Measurements from ENCODE around the gene ATP2A1.
"Not testable (repeated sequence)": the region's sequence is repeated elsewhere in the genome, so short reads cannot be mapped to it uniquely, and the experiment has no call there.

The ATP2A1 gene

DNA sequence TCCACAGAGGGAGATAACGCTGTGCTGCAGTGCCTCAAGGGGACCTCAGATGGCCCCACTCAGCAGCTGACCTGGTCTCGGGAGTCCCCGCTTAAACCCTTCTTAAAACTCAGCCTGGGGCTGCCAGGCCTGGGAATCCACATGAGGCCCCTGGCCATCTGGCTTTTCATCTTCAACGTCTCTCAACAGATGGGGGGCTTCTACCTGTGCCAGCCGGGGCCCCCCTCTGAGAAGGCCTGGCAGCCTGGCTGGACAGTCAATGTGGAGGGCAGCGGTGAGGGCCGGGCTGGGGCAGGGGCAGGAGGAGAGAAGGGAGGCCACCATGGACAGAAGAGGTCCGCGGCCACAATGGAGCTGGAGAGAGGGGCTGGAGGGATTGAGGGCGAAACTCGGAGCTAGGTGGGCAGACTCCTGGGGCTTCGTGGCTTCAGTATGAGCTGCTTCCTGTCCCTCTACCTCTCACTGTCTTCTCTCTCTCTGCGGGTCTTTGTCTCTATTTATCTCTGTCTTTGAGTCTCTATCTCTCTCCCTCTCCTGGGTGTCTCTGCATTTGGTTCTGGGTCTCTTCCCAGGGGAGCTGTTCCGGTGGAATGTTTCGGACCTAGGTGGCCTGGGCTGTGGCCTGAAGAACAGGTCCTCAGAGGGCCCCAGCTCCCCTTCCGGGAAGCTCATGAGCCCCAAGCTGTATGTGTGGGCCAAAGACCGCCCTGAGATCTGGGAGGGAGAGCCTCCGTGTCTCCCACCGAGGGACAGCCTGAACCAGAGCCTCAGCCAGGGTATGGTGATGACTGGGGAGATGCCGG lies 54.3 kb downstream of the ATP2A1 start:
- no peak for DNase-seq (ENCODE audit: low read depth in 1 of 2, low spot score in 1 of 2)

DNA sequence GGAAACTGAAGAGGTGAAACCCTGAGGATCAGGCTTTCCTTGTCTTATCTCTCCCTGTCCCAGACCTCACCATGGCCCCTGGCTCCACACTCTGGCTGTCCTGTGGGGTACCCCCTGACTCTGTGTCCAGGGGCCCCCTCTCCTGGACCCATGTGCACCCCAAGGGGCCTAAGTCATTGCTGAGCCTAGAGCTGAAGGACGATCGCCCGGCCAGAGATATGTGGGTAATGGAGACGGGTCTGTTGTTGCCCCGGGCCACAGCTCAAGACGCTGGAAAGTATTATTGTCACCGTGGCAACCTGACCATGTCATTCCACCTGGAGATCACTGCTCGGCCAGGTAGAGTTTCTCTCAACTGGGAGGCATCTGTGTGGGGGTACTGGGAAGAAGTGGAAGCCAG lies 54.9 kb downstream of the ATP2A1 start:
- no peak for DNase-seq (ENCODE audit: low read depth in 1 of 2, low spot score in 1 of 2)

DNA sequence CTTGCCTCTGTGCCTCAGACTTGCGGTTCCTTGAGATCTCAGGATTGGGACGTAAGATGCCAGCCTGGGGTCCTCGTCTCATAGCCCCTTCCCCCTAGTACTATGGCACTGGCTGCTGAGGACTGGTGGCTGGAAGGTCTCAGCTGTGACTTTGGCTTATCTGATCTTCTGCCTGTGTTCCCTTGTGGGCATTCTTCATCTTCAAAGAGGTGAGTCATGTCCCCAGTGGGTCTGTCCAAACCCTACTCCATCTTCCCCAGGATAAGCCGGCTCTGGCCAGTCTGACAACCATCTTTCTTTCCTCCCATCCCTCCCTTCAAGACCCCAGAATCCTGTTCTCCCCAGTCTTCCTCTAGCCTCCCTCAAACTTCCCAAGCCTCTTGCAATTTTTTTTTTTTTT lies 57.1 kb downstream of the ATP2A1 start:
- no peak for DNase-seq (ENCODE audit: low read depth in 1 of 2, low spot score in 1 of 2)

DNA sequence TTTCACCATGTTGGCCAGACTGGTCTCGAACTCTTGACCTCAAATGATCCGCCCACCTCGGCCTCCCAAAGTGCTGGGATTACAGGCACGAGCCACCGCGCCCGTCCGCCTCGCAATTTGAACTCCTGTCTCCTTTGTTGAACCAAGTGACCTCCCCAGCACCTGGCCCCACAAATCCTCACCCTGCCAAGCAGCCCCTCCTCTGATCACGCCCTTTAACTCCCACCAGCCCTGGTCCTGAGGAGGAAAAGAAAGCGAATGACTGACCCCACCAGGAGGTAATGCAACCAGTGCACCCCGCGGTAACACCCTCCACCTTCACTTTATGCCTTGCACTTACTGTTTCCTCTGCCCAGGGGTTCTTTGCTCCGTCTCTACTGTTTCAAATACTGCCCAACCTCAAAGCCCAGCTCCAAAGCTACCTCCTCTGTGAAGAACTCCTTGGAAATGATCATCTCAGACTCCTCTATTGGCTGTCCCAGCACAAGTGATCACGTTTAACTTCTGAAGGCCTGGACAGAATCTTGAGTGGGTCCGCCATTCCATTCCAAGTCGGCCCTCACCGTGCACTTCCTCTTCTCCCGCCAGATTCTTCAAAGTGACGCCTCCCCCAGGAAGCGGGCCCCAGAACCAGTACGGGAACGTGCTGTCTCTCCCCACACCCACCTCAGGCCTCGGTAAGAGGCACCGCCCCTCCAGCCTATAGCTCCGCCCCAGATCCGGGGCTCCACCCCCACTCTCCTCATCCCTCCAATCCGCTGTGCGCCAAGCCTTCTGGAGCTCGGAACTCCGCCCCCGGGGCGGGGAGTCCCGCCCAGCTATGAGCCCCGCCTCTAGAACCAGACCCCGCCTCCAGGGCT lies 57.9 kb downstream of the ATP2A1 start:
- peak; percentile 70 to 79 for DNase-seq (ENCODE audit: low read depth in 1 of 2, low spot score in 1 of 2)

DNA sequence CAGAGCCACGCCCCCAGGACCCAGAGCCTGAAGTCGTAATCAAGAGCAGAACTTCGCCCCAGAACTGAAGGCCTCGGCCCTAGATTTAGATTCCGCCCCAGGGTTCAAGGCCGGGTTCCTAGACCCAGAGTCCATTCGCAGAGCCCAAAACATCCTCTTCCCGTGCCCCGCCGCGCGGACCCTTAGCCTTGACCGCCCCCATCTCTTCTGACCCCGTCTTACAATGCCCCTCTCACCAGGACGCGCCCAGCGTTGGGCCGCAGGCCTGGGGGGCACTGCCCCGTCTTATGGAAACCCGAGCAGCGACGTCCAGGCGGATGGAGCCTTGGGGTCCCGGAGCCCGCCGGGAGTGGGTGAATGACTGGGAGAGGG lies 58.5 kb downstream of the ATP2A1 start:
- no peak for DNase-seq (ENCODE audit: low read depth in 1 of 2, low spot score in 1 of 2)

DNA sequence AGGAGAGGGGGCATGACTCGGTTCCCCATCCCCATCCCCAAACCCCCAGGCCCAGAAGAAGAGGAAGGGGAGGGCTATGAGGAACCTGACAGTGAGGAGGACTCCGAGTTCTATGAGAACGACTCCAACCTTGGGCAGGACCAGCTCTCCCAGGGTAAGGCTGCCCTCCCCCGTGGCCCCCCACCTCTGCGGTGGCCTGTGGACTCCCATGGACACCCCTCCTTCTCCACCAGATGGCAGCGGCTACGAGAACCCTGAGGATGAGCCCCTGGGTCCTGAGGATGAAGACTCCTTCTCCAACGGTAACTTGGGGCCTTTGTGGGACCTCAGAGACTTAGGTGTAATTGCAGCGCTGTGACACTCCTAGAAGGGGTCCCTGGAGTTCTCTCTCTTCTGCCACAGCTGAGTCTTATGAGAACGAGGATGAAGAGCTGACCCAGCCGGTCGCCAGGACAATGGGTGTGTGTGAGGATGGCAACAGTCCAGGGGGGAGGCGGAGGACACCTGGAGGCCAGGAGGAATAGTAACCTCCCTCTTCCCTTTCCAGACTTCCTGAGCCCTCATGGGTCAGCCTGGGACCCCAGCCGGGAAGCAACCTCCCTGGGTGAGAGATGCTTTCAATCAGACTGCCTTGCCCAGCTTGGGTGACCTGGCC lies 59.1 kb downstream of the ATP2A1 start:
- no peak for DNase-seq (ENCODE audit: low read depth in 1 of 2, low spot score in 1 of 2)

DNA sequence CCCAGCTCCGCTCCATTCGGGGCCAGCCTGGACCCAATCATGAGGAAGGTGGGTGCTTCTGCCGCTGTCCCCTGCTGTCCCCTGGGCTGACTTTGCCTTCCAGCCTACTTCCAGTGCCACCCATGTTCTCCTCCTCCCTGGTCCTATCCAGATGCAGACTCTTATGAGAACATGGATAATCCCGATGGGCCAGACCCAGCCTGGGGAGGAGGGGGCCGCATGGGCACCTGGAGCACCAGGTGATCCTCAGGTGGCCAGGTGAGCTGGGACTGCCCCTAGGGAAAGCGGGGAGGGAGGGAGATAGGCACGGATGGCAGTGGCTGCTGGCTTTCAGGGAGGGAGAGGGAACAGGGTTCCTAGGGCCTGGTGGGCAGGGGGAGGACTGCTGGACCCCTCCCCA lies 60.4 kb downstream of the ATP2A1 start:
- DNase-seq (ENCODE audit: low read depth in 1 of 2, low spot score in 1 of 2): no peak

DNA sequence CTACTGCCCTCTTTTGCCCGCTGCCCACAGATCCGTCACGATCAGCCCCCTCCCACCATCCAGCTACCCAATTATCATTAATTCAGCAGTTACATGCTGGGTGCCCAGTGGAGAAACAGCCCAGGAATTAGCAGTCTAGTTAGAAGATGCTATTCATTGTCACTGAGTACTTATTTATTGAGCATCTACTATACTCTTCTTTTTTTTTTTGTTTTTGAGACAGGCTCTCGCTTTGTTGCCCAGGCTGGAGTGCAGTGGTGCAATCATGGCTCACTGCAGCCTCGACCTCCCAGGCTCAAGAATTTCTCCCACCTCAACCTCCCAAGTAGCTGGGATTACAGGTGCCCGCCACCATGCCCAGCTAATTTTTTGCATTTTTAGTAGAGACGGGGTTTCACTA lies 61.5 kb downstream of the ATP2A1 start:
- DNase-seq (ENCODE audit: low read depth in 1 of 2, low spot score in 1 of 2): not testable (repeated sequence)

DNA sequence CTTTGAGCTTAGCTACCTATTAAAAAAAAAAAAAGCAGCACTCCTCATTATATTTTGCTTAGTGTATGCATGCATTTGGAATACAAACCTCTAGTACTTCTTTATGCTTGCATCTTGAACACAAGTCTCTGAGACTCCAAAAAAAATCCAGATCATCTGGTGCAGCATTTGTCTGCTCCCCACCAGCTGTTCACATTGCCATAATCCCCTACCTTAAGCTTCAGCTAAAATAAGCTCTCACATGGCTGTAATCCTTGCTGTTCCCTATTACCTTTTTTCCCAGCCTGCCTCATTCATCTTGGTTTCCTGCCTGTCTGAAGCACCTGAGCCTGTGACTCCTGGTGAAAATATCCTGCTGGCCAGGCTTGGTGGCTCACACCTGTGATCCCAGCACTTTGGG lies 65.0 kb downstream of the ATP2A1 start:
- no peak for DNase-seq (ENCODE audit: low read depth in 1 of 2, low spot score in 1 of 2)

DNA sequence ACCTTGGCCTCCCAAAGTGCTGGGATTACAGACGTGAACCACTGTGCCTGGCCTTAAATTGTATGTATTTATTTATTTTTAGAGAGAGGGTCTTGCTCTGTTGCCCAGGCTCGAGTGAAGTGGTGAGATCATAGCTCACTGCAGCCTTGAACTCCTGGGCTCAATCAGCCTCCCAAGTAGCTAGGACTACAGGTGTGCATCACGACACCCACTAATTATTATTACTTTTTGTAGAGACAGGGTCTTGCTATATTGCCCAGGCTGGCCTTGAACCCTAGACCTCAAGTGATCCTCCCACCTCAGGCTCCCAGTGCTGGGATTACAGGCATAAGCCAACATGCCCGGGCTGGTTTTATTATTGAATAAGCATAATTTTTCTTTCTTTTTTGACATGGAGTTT lies 68.4 kb downstream of the ATP2A1 start:
- no peak for DNase-seq (ENCODE audit: low read depth in 1 of 2, low spot score in 1 of 2)

DNA sequence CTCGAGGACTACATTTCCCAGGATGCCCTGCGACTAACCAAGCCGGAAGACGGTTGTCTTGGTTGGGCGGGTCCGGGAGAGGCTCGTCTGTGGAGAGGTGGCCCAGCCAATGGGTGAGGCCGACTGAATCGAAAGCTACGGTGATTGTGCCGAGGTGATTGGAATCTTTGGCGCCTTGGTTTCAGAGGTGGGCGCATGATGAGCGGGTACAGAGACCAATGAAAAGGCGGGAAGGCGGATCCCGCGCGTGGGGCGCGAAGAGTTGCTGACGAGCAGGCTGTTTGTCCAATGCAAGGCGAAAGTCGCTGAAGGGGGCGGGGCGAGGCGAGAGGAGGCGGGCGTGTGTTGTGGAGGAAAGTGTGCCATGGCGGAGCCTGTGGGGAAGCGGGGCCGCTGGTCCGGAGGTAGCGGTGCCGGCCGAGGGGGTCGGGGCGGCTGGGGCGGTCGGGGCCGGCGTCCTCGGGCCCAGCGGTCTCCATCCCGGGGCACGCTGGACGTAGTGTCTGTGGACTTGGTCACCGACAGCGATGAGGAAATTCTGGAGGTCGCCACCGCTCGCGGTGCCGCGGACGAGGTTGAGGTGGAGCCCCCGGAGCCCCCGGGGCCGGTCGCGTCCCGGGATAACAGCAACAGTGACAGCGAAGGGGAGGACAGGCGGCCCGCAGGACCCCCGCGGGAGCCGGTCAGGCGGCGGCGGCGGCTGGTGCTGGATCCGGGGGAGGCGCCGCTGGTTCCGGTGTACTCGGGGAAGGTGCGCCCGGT lies 72.5 kb downstream of the ATP2A1 start, which contains the start of gene NFATC2IP:
Gene NFATC2IP, plus strand, starts transcription at position 290 of the 762 bp plus-strand sequence. Its CDS starts 75 bp downstream, at position 365.
- peak; percentile 99 for DNase-seq (ENCODE audit: low read depth in 1 of 2, low spot score in 1 of 2)

DNA sequence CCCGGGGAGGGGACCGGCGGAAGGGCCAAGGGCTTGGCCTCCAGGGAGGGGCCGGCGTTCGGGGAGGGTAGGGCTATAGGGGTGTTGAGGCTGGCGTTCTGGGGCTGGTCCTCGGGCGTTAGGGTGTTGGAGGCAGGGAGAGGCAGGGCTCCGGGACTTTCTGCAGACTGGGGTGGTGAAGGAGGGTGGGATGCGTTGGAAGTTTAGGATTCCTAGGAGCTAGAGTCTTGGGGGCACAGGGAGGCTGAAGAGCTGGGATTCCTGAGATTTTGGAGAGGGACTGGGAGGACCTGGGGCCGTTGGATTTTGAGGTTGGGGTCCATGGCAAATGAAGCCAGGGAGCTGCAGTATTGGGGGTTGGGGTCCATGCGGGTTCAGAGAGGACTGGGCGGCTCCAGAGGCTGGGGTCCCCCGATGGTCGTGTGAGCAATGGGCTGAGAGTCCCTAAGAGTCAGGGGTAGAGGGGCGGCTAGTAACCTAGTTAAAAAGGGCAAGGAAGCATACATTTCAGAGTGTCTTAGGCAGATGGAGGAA lies 73.2 kb downstream of the ATP2A1 start:
- no peak for DNase-seq (ENCODE audit: low read depth in 1 of 2, low spot score in 1 of 2)
